H1 (cell line): ENCODE data around the gene GLP1R. TPM values are rescaled to one million over a fixed set of nuclear protein-coding genes. Genes with fewer than 3 reads are reported as not detected.
A peak's percentile ranks its signal among the peaks of the same experiment; 100 is the strongest.

ENCODE experiments used
- ASH2L ChIP-seq: fragments of 200-600, 300-600 bp; sonication (generic); IDR thresholded peaks from one replicate; pipeline ENCODE4 v1.7.1; 2017; ENCODE audit warnings: low read length
- CHD1 ChIP-seq: IDR thresholded peaks from 2 replicates; pipeline ENCODE4 v1.6.1; 2012; ENCODE audit warnings: low read depth, low read length, improper control_type of control experiment
- CHD2 ChIP-seq: IDR thresholded peaks from 2 replicates; pipeline ENCODE4 v1.6.1; 2012; ENCODE audit warnings: low read length, improper control_type of control experiment
- GTF2F1 ChIP-seq: IDR thresholded peaks from 2 replicates; pipeline ENCODE4 v1.6.1; 2012; ENCODE audit warnings: low read depth, low read length, improper control_type of control experiment, borderline replicate concordance
- JUND ChIP-seq: IDR thresholded peaks from 2 replicates; pipeline ENCODE4 v1.6.1; 2011; ENCODE audit warnings: mild to moderate bottlenecking, improper control_type of control experiment, low read length
- KDM5A ChIP-seq: fragments of 200-600 bp; IDR thresholded peaks from 2 replicates; pipeline ENCODE4 v1.7.1; 2012; ENCODE audit warnings: mild to moderate bottlenecking, low read length, inconsistent platforms, mixed read lengths
- MAX ChIP-seq: IDR thresholded peaks from 2 replicates; pipeline ENCODE4 v1.6.1; 2012; ENCODE audit warnings: inconsistent platforms
- PHF8 ChIP-seq: fragments of 200-600 bp; sonication (generic); conservative IDR thresholded peaks from 2 replicates; pipeline ENCODE4 v1.7.1; 2012; ENCODE audit warnings: low read depth, mild to moderate bottlenecking, inconsistent platforms, low read length, moderate library complexity
- POLR2AphosphoS5 ChIP-seq: IDR thresholded peaks from 2 replicates; pipeline ENCODE4 v1.6.1; 2011; ENCODE audit warnings: low read depth, low read length
- RBBP5 ChIP-seq: IDR thresholded peaks from 2 replicates; pipeline ENCODE4 v1.7.1; 2012; ENCODE audit warnings: low read depth, mild to moderate bottlenecking, inconsistent platforms, low read length, moderate library complexity, borderline replicate concordance
- RNF2 ChIP-seq: fragments of 200-900, 300-1000 bp; sonication (generic); IDR thresholded peaks from 2 replicates; pipeline ENCODE4 v1.7.1; 2016; ENCODE audit warnings: borderline replicate concordance, low read depth, mild to moderate bottlenecking, antibody characterized with exemption, low read length; ENCODE audit not compliant: poor library complexity, severe bottlenecking; ENCODE audit errors: missing control alignments
- YY1 ChIP-seq: IDR thresholded peaks from 2 replicates; pipeline ENCODE4 v1.6.1; 2011; ENCODE audit warnings: low read depth, mild to moderate bottlenecking, low read length
- polyA plus RNA-seq, 7 experiments: library from polyadenylated mRNA; depleted of rRNA in 3 of 7; stranded (reverse) in 5 of 7; unstranded in 2 of 7; fragments of >200 nt in 5 of 7; fragments of 200-250 nt in 2 of 7; gene quantifications; 1 replicate in 5 of 7; 2 replicates in 1 of 7; 4 replicates in 1 of 7; pipeline versions ENCODE4 v1.2.1 to v1.2.3, GENCODE V29; 2011 to 2013; ENCODE audit warnings: missing spikeins in 2 of 7, mixed read lengths in 2 of 7
- total RNA-seq: library from RNA; stranded (reverse); fragmentation: NEBNext Ultra II Directional; extraction: Animal tissue kit (Norgen Biotek cat#: 25700); gene quantifications from 2 replicates; pipeline ENCODE4 v1.2.1, GENCODE V29; 2021

The GLP1R gene
- total and polyA plus RNA-seq, 2 of the 8 experiments (the other 6 are each of a cell fraction or from before 2014, with no cell fraction given): 2.6 to 2.7 TPM

DNA sequence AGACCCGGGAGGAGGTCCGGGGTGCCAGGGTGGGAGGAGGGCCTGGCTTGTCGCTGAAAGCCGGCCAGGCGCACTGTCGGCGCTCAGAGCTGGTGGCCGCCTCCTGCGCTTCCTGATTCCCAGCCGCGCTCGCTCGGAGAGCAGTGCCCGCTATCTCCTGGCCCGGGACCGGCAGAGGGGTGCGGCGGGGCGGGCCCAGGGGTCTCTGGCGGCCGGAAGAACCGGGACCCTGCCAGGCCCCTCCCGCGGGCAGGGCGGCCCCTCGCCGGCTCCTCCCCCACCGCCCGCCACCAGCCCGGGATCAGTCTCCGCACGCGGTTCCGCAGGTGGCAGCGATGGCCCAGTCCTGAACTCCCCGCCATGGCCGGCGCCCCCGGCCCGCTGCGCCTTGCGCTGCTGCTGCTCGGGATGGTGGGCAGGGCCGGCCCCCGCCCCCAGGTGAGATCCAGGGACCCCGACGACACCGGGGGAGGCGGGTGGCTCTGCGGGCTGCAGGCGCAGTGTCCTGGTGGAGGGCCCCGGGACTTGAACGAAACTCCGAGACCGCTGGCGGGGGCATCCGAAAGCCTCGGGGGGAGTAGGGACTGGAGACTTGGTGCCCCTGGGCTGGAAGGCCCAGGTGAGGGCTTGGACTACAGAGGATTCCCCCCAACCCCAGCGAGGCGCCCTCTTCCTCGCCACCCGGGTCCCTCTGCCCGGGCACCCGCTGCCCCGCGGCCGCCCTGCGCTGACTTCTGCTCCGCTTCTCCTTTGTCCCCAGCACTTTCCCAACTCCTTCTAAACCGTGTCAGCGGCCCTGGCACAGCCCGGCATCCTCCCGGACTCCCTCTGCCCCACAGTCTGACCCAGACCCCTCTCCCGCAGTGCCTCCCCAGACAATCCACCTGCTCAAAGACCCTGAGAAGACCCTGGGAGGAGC, at the start of gene GLP1R (continued):
- no peak for TF ChIP-seq POLR2AphosphoS5
- TF ChIP-seq RNF2: no peak
- 0 out of 2 replicates have a peak, but pooled peaks have one; percentile 44 for TF ChIP-seq PHF8
- no peak for TF ChIP-seq CHD2
- TF ChIP-seq YY1: 0 out of 2 replicates have a peak, but pooled peaks have one; percentile 27
- TF ChIP-seq KDM5A: no peak
- peak; percentile 27 for TF ChIP-seq ASH2L
- peak; percentile 79 for TF ChIP-seq MAX
- no peak for TF ChIP-seq JUND
- no peak for TF ChIP-seq GTF2F1
- no peak for TF ChIP-seq CHD1
- no peak for TF ChIP-seq RBBP5
